WERI-Rb-1 (cell line): ENCODE measurements around the gene PPP4R1.

Experiments
- DNase-seq: peaks from one replicate; pipeline ENCODE4 v3.0.0-alpha.2; 2020
- H3K27ac ChIP-seq: fragments of 250-450 bp; sonication (Bioruptor Pico); 2 replicates; pipeline ENCODE4 v1.5.1; 2020; ENCODE audit warnings: mild to moderate bottlenecking, moderate library complexity
- H3K27me3 ChIP-seq: fragments of 250-450 bp; sonication (Bioruptor Pico); 2 replicates; pipeline ENCODE4 v1.5.1; 2021; ENCODE audit warnings: mild to moderate bottlenecking, low read depth, moderate library complexity; ENCODE audit not compliant: insufficient read depth, severe bottlenecking
- H3K36me3 ChIP-seq: fragments of 250-450 bp; sonication (Bioruptor Pico); 2 replicates; pipeline ENCODE4 v1.5.1; 2020; ENCODE audit warnings: mild to moderate bottlenecking, moderate library complexity
- H3K4me3 ChIP-seq: 2 replicates; pipeline ENCODE4 v1.5.1; 2011; ENCODE audit warnings: low read depth, mild to moderate bottlenecking, control low read depth, low read length
- H3K9me3 ChIP-seq: fragments of 250-450 bp; sonication (Bioruptor Pico); 2 replicates; pipeline ENCODE4 v1.5.1; 2021; ENCODE audit warnings: mild to moderate bottlenecking, moderate library complexity; ENCODE audit not compliant: severe bottlenecking
- TF ChIP-seq, protein P1 (sequence below): IDR thresholded peaks from 2 replicates; pipeline ENCODE4 v1.5.1; 2011; ENCODE audit warnings: low read depth, mild to moderate bottlenecking, control low read depth, inconsistent platforms, low read length

The PPP4R1 gene

DNA sequence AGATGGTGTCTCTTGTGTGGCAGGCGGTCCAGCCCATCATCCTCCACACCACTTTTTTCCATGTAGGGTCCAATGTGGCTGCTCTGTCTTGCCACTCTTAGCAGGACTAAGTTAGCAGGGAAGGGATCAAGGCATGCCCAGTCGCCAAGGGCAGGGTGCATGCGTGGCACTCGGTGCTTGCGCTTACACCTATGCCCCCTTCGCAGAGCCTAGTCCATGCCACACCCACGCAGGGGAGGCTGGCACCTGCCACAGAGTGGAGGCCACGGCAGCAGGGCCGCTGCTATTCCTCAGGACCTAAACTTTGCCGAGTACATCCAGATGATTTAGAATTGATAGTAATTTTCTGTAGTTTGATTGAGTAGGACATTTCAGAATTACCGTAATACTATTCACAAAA lies 79.5 kb downstream of the PPP4R1 start:
- DNase-seq: no peak
- H3K27ac ChIP-seq: no peak overlapping the region
- no peaks in the 10 kb centered on the region for H3K27me3 ChIP-seq

DNA sequence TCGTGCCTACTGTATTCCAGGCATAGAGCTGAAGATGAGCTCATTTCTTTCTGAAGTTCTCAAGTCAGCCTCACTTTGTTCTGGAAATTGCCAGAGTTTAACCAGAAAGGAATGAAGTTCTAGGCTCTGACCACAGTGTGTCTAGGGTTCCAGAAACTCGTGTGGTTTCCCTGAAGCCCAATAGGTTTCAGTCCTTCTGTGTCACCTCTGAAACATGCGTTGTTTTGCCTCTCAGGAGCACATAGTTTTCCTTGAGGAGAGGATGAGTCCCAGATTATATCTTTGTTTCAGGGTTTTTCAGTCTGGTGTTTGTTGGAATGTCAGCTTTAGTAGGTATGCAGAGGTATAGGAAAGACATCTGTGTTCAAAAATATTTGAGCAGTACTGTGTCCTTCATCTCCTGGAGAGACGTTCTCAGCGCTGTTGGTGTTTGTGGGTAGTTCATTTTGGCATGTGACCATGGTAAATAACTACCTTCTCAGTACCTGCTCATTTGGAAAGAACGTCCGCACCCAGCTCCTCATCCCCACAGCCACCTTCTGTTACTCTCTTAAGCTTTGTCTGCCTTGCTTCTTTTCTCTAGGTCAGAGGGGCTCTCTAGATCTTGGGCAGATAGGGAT lies 82.5 kb downstream of the PPP4R1 start:
- Histone ChIP-seq H3K36me3 (peaks cover 45% of the 10 kb centered on the region), H3K4me3 (no peak overlapping the region), H3K27ac (no peak overlapping the region), H3K9me3 (peaks cover 5% of the 10 kb centered on the region), H3K27me3 (no peaks in the 10 kb centered on the region)
- DNase-seq: no peak
- TF ChIP-seq, protein P1, sequence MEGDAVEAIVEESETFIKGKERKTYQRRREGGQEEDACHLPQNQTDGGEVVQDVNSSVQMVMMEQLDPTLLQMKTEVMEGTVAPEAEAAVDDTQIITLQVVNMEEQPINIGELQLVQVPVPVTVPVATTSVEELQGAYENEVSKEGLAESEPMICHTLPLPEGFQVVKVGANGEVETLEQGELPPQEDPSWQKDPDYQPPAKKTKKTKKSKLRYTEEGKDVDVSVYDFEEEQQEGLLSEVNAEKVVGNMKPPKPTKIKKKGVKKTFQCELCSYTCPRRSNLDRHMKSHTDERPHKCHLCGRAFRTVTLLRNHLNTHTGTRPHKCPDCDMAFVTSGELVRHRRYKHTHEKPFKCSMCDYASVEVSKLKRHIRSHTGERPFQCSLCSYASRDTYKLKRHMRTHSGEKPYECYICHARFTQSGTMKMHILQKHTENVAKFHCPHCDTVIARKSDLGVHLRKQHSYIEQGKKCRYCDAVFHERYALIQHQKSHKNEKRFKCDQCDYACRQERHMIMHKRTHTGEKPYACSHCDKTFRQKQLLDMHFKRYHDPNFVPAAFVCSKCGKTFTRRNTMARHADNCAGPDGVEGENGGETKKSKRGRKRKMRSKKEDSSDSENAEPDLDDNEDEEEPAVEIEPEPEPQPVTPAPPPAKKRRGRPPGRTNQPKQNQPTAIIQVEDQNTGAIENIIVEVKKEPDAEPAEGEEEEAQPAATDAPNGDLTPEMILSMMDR: no peak

More for the DNA sequence above, 79.5 kb downstream of the PPP4R1 start:
- H3K36me3 ChIP-seq: peaks cover 42% of the 10 kb centered on the region
- no peak overlapping the region for H3K4me3 ChIP-seq
- no peaks in the 10 kb centered on the region for H3K9me3 ChIP-seq
- TF ChIP-seq, protein P1: no peak

GRCh38 chr18:9530226-9531009 lies 83.9 kb downstream of the PPP4R1 start:
- no peak for DNase-seq
- peaks cover 5% of the 10 kb centered on the region for H3K9me3 ChIP-seq
- TF ChIP-seq, protein P1: no peak
- no peak overlapping the region for H3K4me3 ChIP-seq
- no peaks in the 10 kb centered on the region for H3K27me3 ChIP-seq
- H3K27ac ChIP-seq: no peak overlapping the region
- peaks cover 41% of the 10 kb centered on the region for H3K36me3 ChIP-seq

GRCh38 chr18:9526458-9526857 lies 87.9 kb downstream of the PPP4R1 start:
- peaks cover 27% of the 10 kb centered on the region for H3K36me3 ChIP-seq
- TF ChIP-seq, protein P1: no peak
- no peak overlapping the region for H3K4me3 ChIP-seq
- peaks cover 5% of the 10 kb centered on the region for H3K9me3 ChIP-seq
- H3K27me3 ChIP-seq: no peaks in the 10 kb centered on the region
- no peak overlapping the region for H3K27ac ChIP-seq
- DNase-seq: no peak

- Histone ChIP-seq H3K9me3 (peaks cover 3% of the 10 kb centered on the region), H3K27me3 (no peaks in the 10 kb centered on the region), H3K36me3 (peaks cover 24% of the 10 kb centered on the region), H3K27ac (no peak overlapping the region), H3K4me3 (no peak overlapping the region)
- no peak for DNase-seq
- TF ChIP-seq, protein P1: no peak
These were observed 91.4 kb downstream of the PPP4R1 start for GRCh38 chr18:9522952-9523351.
